KMS-11 (cell line): ENCODE results near the gene EIPR1.

ENCODE experiments used
- H2AFZ ChIP-seq: fragments of 200-600 bp; sonication (generic); 2 replicates; pipeline ENCODE4 v1.6.1; 2016; ENCODE audit warnings: antibody characterized with exemption, mixed run types, low read depth
- H3K27ac ChIP-seq: fragments of 200-600 bp; sonication (generic); 2 replicates; pipeline ENCODE4 v1.6.1; 2016; ENCODE audit warnings: mild to moderate bottlenecking, mixed run types
- H3K27me3 ChIP-seq: fragments of 200-600 bp; sonication (generic); 2 replicates; pipeline ENCODE4 v1.6.1; 2017; ENCODE audit warnings: mild to moderate bottlenecking, low read depth, mixed run types, moderate library complexity; ENCODE audit not compliant: insufficient read depth
- H3K36me3 ChIP-seq: fragments of 200-600 bp; sonication (generic); 2 replicates; pipeline ENCODE4 v1.6.1; 2017; ENCODE audit warnings: mild to moderate bottlenecking, mixed run types; ENCODE audit not compliant: insufficient read depth
- H3K4me1 ChIP-seq: fragments of 200-600 bp; sonication (generic); 2 replicates; pipeline ENCODE4 v1.6.1; 2016; ENCODE audit warnings: mild to moderate bottlenecking, low read depth, mixed run types; ENCODE audit not compliant: poor library complexity, severe bottlenecking
- H3K4me2 ChIP-seq: fragments of 200-600 bp; sonication (generic); 2 replicates; pipeline ENCODE4 v1.7.0; 2016; ENCODE audit warnings: mild to moderate bottlenecking, mixed run types
- H3K4me3 ChIP-seq: fragments of 200-600 bp; sonication (generic); IDR thresholded peaks from 2 replicates; pipeline ENCODE4 v1.6.1; 2017; ENCODE audit warnings: low read depth, low read length, mixed read lengths; ENCODE audit not compliant: insufficient read depth
- H3K79me2 ChIP-seq: fragments of 200-600 bp; sonication (generic); 2 replicates; pipeline ENCODE4 v1.6.1; 2016; ENCODE audit warnings: low read depth, mixed run types; ENCODE audit not compliant: insufficient read depth
- H3K9ac ChIP-seq: fragments of 200-600 bp; sonication (generic); 2 replicates; pipeline ENCODE4 v1.6.1; 2016; ENCODE audit warnings: mild to moderate bottlenecking, mixed run types
- H4K20me1 ChIP-seq: fragments of 200-600 bp; sonication (generic); 2 replicates; pipeline ENCODE4 v1.6.1; 2016; ENCODE audit warnings: mild to moderate bottlenecking, mixed run types; ENCODE audit not compliant: insufficient read depth
- TF ChIP-seq, protein P1 (sequence below): fragments of 200-600 bp; sonication (generic); conservative IDR thresholded peaks from 2 replicates; pipeline ENCODE4 v1.6.1; 2017; ENCODE audit warnings: low read depth, mild to moderate bottlenecking, antibody characterized with exemption, low read length, moderate library complexity, mixed read lengths

The EIPR1 gene

DNA sequence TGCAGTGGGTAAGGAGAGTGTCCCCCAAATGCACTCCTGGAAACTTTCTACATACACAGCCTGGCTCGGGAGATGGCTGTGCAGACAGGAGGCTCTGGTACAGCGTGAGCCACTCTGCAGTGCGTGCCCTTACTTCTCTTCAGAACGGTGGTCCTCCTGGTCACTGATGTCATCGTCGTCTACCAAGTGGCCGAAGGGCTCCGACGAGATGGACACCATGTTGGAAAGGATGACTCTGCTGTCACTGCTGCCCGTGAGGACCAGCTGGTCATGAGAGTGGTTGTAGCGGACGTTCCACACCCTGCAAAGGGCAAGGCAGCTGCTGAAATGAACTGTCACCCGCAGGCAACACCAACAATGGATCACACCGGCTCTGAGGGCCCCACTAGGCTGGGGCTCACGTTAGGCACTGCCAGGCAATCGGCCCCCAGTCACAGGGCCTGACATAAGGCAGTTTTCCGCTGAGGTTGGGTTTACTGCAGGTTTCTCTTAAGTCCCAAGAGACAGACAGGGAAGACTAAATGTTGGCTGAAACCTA lies 185.3 kb downstream of the EIPR1 start:
- TF ChIP-seq, protein P1, sequence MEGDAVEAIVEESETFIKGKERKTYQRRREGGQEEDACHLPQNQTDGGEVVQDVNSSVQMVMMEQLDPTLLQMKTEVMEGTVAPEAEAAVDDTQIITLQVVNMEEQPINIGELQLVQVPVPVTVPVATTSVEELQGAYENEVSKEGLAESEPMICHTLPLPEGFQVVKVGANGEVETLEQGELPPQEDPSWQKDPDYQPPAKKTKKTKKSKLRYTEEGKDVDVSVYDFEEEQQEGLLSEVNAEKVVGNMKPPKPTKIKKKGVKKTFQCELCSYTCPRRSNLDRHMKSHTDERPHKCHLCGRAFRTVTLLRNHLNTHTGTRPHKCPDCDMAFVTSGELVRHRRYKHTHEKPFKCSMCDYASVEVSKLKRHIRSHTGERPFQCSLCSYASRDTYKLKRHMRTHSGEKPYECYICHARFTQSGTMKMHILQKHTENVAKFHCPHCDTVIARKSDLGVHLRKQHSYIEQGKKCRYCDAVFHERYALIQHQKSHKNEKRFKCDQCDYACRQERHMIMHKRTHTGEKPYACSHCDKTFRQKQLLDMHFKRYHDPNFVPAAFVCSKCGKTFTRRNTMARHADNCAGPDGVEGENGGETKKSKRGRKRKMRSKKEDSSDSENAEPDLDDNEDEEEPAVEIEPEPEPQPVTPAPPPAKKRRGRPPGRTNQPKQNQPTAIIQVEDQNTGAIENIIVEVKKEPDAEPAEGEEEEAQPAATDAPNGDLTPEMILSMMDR, result no peak
- no peaks in the 10 kb centered on the region for H3K4me1 ChIP-seq
- no peaks in the 10 kb centered on the region for H3K36me3 ChIP-seq
- H4K20me1 ChIP-seq, result no peaks in the 10 kb centered on the region
- no peaks in the 10 kb centered on the region for H3K79me2 ChIP-seq
- no peak overlapping the region for H3K9ac ChIP-seq
- H3K27ac ChIP-seq, result no peak overlapping the region
- H3K4me3 ChIP-seq, result no peak overlapping the region
- no peak overlapping the region for H3K4me2 ChIP-seq
- H2AFZ ChIP-seq, result no peak overlapping the region
- no peaks in the 10 kb centered on the region for H3K27me3 ChIP-seq

DNA sequence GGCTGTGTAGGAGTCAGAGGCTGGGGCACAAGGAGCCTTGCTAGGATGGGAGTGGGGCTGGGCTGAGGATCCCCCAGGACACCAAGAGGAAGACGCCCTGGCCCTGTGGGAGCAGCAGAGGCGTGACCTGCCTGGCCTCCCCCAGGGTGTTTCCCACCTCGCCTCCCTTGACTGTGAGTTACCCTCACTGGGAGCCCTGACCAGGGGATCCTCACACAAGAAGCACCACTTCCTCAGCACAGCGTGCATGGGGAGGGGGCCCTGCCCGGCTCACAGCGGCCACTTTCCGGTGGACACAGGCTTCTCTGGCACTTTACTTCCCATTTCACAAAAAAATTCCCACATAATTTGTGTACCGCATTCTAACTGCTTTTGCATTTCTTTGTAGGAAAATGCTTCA lies 187.7 kb downstream of the EIPR1 start:
- Histone ChIP-seq H3K79me2 (no peaks in the 10 kb centered on the region), H4K20me1 (no peaks in the 10 kb centered on the region), H3K27ac (no peak overlapping the region), H3K9ac (no peak overlapping the region), H3K27me3 (no peaks in the 10 kb centered on the region), H3K4me3 (no peak overlapping the region), H3K4me1 (no peaks in the 10 kb centered on the region), H3K36me3 (no peaks in the 10 kb centered on the region), H2AFZ (no peak overlapping the region), H3K4me2 (no peak overlapping the region)
- TF ChIP-seq, protein P1, result no peak

DNA sequence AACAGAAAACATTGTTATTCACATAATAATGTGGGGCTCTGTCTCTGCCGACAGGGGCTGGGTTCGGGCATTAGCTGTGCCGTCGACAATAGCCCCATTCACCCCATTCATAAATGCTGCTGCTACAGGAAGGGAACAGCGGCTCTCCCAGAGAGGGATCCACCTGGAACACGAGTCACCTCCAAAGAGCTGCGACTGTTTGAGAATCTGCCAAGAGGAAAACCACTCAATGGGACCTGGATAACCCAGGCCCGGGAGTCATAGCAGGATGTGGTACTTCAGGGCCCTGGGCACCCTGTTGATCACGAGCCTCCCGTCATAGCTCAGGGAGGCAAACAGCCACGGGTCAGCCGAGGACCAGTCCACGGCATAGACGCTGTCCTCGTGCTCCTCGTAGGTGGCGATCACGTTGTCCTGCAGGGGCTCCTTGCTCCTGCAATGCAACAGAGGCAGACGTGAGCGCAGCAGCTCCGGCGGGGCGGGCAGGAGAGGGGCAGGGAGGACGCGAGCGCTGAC lies 188.5 kb downstream of the EIPR1 start:
- no peak overlapping the region for H2AFZ ChIP-seq
- TF ChIP-seq, protein P1, result no peak

DNA sequence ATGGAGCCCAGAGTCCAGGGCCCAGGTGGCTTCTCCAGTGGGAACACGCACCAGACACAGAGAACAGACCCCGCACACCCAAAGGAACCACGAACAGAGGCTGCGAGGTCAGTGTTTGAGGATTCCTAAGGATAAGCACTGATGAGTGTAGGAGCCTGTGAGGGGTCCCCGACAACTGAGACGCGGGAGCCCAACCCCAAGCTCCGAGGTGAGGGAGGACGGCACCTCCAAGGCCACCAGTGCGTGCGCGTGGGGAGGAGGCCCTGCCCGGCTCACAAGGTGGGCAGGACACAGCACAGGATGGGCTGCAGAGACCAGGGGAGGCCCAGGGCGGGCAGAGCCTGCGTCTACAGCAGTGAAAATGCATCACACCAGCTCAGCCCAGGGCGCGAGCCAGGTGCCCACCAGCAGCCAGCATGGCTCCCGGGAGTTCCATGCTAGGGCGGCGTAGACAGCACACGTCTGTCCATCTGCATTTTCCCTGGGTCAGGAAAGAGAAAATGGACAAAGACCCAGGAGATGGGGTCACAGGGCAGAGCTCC lies 189.1 kb downstream of the EIPR1 start:
- H2AFZ ChIP-seq, result no peak overlapping the region
- H3K4me1 ChIP-seq, result no peaks in the 10 kb centered on the region
- no peaks in the 10 kb centered on the region for H3K36me3 ChIP-seq
- TF ChIP-seq, protein P1, result no peak
- H3K4me3 ChIP-seq, result no peak overlapping the region
- no peaks in the 10 kb centered on the region for H3K79me2 ChIP-seq
- H3K27ac ChIP-seq, result no peak overlapping the region
- H3K4me2 ChIP-seq, result no peak overlapping the region
- no peaks in the 10 kb centered on the region for H3K27me3 ChIP-seq
- H4K20me1 ChIP-seq, result no peaks in the 10 kb centered on the region
- no peak overlapping the region for H3K9ac ChIP-seq

More for the DNA sequence above, 188.5 kb downstream of the EIPR1 start:
- Histone ChIP-seq H3K27me3 (no peaks in the 10 kb centered on the region), H4K20me1 (no peaks in the 10 kb centered on the region), H3K4me3 (no peak overlapping the region), H3K4me2 (no peak overlapping the region), H3K36me3 (no peaks in the 10 kb centered on the region), H3K79me2 (no peaks in the 10 kb centered on the region), H3K27ac (no peak overlapping the region), H3K4me1 (no peaks in the 10 kb centered on the region), H3K9ac (no peak overlapping the region)
